ENCODE results near the gene PEX5L.
"Not testable (repeated sequence)": the region's sequence is repeated elsewhere in the genome, so short reads cannot be mapped to it uniquely, and the experiment has no call there.

- not testable (repeated sequence) for TF ChIP-seq EP300 (conservative IDR thresholded peaks at IDR 0.05; ENCODE audit: poor library complexity, severe bottlenecking); POLR2AphosphoS5 (IDR thresholded peaks at IDR 0.05); CTCF (IDR thresholded peaks at IDR 0.05; ENCODE audit: poor library complexity, severe bottlenecking)
Observed at GRCh38 chr3:180008318-180008717, 28.4 kb downstream of the PEX5L start.
